ENCODE data around the gene TTBK1.

The TTBK1 gene

DNA sequence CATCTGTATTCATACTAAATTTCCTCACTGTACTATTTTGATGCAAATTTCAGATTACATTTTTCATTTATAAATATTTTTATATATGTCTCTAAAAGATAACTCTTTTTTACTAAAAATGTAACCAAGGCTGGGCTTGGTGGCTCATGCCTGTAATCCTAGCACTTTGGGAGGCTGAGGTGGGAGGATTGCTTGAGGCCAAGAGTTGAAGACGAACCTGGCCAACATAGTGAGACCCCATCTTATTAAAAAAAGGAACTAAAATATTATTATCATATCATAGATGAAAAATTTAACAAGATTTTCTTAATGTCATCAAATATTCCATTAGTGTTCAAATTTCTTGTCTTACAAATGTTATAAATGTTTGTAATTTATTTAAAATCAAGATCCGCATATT is 7.4 kb upstream of the TTBK1 start:
- H3K27ac ChIP-seq = no peak overlapping the region
- TF ChIP-seq, protein P1, sequence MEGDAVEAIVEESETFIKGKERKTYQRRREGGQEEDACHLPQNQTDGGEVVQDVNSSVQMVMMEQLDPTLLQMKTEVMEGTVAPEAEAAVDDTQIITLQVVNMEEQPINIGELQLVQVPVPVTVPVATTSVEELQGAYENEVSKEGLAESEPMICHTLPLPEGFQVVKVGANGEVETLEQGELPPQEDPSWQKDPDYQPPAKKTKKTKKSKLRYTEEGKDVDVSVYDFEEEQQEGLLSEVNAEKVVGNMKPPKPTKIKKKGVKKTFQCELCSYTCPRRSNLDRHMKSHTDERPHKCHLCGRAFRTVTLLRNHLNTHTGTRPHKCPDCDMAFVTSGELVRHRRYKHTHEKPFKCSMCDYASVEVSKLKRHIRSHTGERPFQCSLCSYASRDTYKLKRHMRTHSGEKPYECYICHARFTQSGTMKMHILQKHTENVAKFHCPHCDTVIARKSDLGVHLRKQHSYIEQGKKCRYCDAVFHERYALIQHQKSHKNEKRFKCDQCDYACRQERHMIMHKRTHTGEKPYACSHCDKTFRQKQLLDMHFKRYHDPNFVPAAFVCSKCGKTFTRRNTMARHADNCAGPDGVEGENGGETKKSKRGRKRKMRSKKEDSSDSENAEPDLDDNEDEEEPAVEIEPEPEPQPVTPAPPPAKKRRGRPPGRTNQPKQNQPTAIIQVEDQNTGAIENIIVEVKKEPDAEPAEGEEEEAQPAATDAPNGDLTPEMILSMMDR (conservative IDR thresholded peaks at IDR 0.05) = no peak

DNA sequence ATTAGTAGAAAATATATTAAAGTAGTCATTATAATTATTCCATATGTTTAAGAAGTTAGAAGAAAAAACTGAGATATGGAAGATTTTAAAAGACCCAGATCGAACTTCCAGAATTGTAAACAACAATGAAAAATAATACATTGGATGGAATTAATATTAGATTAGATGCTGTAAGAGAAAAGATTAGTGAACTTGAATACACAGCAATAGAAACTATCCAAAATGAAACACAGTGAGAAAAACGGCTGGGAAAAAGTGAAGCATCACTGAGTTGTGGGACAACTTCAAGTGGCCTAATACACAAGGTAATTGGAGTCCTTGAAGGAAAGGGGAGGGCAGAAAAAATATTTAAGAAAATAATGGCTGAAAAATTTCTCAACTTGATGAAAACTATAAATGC is 4.2 kb upstream of the TTBK1 start:
- TF ChIP-seq, protein P1 (conservative IDR thresholded peaks at IDR 0.05) = no peak
- no peak overlapping the region for H3K27ac ChIP-seq

DNA sequence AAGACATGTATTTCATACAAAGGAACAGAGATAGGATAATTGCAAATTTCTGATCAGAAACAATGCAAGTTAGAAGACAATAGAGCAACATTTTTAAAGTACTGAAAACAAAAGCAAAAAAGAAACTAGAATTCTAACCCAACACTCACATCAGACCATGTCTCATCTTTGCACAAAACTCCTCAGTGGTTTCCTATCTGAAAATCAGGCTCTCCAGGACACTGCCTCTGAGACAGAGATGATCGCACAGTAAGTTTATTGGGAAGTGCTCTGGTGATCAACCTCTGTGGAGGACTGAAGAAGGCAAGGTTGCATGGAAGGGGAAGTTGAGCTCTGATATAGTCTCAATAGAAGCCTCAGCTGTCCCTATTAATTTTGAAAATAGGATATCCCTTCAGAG is 2.3 kb upstream of the TTBK1 start:
- TF ChIP-seq, protein P1 (conservative IDR thresholded peaks at IDR 0.05) = no peak
- no peak overlapping the region for H3K27ac ChIP-seq

DNA sequence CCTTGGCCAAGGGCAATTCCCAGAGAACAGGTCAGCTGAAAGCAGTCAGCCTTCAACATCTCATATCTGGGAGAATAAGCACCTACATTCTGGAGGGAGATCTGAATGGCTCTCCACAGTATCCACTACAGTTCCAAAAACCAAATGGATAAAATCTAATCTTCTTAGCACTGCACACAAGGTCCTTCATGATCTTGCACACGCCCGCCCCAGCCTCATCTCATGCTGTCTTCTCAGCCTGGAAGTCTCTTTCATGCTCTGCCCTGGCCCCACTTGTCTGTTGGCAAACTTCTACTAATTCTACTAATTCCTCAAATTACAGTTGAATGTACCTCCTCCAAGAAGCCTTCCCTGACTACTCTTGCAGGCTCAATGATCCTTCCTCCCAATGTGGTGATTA is 1.8 kb upstream of the TTBK1 start:
- TF ChIP-seq, protein P1 (conservative IDR thresholded peaks at IDR 0.05) = no peak
- no peak overlapping the region for H3K27ac ChIP-seq

DNA sequence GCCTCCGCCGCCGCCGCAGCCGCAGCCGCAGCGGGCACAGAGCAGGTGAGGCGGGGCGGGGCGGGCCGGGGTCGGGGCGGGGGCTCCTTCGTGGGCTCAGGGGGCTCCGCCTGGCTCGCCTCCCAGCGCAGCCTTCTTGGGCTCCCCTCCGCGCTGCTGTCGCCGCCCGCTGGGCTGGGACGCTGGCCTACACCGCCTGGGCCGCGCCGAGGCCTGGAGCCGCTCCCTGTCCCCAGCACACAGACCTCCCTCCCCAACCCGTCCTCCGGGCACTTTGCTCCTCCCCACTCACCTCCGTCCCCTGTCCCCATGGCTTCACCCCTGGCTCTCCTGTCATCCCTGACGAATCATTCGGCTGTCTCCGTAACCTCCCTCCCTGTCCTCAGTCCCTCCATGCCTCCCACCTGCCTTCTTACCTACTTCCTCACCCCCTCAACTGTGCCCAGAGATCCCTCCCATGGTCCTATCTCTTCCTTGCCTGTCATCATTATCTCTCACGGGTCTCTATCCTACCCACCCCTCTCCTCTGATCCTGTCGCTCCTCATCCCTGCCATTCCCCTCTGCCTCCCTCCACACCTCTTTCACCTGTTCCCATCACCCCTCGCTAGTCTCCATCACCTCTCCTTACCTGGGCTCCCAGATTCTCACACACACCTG is 512 bp downstream of the TTBK1 start:
- no peak overlapping the region for H3K27ac ChIP-seq
- TF ChIP-seq, protein P1 (conservative IDR thresholded peaks at IDR 0.05) = no peak

DNA sequence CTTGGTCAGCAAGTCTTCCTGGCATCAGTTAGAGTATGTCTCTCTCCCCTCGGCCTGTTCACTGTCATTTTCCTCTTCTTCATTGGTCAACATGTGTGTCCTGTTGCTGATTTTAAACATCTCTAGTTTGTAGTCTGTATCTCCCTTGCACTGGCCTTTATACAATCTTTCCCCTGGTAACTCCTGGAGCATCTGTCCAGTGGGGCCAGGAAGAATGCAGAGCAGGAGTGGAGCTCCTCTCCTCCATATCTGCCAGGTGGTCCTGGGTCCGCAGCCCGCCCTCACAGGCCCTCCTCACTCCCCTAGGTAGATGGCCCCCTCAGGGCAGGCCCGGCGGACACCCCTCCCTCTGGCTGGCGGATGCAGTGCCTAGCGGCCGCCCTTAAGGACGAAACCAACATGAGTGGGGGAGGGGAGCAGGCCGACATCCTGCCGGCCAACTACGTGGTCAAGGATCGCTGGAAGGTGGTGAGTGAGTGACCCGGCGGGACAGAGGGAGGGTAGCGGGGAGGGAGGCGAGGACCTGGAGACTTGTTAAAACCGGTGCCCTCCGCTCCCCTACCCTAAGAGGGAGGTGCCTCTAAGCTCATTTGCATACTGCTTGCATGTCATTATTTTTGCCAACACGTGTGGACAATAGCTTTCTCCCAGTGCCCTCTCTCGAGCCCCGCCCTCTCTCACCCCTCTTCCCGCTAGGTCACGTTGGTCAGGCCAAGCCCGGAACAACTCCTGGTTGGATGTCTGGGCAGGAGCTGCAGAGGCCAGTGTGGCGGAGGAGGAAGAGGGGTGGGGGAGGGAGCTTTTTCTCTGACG is 3.2 kb downstream of the TTBK1 start:
- TF ChIP-seq, protein P1 (conservative IDR thresholded peaks at IDR 0.05) = peak; percentile 1; the same call in 1 of the 2 replicates

DNA sequence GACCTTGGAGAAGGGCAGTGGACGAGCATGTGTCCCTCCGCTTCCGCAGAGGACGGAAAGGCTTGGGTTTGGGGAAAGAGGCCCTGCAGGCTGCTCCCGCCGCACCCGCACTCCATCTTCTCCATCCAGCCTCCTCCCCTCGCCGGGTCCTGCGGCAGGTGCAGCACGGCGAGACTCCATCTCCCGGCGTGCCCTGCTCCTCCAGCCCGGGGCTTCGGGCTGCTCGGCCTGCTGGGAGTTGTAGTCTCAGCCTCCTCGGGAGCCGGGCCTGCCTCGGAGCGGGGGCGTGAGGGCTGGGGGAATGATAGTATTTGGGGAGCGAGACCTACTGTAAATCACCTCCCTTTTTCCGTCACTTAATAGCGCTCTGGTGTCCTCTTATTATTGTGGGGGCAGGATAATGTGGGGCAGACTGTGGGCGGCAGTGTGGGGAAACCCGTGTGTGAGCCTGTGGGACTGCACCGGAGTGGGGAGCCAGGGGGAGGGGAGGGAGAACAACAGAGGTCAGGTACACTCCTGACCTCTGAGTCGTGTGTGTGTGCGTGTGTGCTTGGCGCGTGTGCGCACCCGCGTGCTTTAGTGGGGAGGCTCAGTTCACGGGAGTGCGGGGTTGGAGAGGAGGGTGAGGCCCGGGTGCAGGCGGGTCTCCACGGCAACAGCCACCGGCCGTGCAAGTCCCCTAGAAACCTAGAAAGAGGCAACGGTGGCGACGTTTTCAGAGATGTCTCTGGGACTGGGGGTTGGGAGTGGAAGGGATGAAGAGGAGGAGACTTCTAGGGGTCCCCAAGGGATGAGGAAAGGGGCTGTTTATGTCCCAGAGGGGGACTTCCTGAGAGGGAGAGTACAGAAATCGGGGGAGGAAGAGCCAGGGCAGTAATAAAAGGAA is 4.1 kb downstream of the TTBK1 start:
- peak overlapping the region; percentile 75 for H3K27ac ChIP-seq
- TF ChIP-seq, protein P1 (conservative IDR thresholded peaks at IDR 0.05) = 0 out of 2 replicates have a peak, but pooled peaks have one; percentile 9

More for the DNA sequence above, 3.2 kb downstream of the TTBK1 start:
- H3K27ac ChIP-seq = peak overlapping the region; percentile 75
